Transverse colon (tissue), 4 donors: ENCODE data around the gene GSK3A.

Experiments
- EP300 ChIP-seq: sonication (generic); formaldehyde crosslinking; IDR thresholded peaks from one replicate; pipeline ENCODE4 v1.6.1; 2017; ENCODE audit warnings: antibody characterized with exemption, low read depth
- POLR2A ChIP-seq: fragments of 450-650 bp; IDR thresholded peaks from one replicate; pipeline ENCODE4 v1.6.1; 2016; ENCODE audit warnings: antibody characterized with exemption, mild to moderate bottlenecking, moderate library complexity
- POLR2AphosphoS5 ChIP-seq, 3 donors: sonication (generic); formaldehyde crosslinking; IDR thresholded peaks; one replicate each; pipeline ENCODE4 v1.6.1; 2016; ENCODE audit warnings: antibody characterized with exemption in 3 of 3
- TF ChIP-seq, protein P1 (sequence below), 5 experiments: fragments of 200-600 bp in 3 of 5; fragments of 450-650 bp in 2 of 5; sonication (generic) in 3 of 5; IDR thresholded peaks; 1 replicate in 2 of 5; 2 replicates in 3 of 5; pipeline ENCODE4 v1.5.1; 2016 to 2017; ENCODE audit warnings: antibody characterized with exemption in 5 of 5, inconsistent platforms in 3 of 5, mild to moderate bottlenecking in 2 of 5, moderate library complexity in 1 of 5

DNA sequence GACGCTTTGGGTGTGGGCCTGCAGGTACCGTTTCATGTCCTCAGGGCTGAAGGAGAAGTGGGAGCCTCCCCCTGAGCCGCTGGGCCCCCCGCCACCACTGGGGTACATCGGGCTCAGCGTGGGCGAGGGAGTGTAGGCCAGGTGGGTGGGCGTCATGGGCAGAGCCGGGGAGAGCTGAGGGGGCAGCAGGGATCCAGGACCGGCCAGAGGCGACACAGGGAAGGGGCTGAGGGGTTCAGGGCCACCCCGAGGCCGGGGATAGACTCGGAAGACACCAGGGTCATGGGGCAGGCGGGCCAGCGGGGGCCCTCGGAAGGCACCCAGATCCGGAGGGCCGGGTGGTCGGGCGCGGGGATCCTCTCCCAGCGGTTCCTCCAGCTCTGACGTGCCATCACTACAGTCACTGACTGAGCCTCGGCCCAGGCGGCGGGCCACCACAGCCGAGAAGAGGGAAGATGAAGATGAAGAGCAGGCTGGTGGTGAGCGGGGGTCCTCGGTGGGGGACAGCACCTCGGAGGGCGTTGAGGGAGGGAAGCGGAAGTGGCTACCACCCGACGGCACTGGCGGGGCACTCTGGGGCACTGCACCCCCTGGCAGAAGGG is 6.8 kb upstream of the GSK3A start:
- TF ChIP-seq, protein P1, sequence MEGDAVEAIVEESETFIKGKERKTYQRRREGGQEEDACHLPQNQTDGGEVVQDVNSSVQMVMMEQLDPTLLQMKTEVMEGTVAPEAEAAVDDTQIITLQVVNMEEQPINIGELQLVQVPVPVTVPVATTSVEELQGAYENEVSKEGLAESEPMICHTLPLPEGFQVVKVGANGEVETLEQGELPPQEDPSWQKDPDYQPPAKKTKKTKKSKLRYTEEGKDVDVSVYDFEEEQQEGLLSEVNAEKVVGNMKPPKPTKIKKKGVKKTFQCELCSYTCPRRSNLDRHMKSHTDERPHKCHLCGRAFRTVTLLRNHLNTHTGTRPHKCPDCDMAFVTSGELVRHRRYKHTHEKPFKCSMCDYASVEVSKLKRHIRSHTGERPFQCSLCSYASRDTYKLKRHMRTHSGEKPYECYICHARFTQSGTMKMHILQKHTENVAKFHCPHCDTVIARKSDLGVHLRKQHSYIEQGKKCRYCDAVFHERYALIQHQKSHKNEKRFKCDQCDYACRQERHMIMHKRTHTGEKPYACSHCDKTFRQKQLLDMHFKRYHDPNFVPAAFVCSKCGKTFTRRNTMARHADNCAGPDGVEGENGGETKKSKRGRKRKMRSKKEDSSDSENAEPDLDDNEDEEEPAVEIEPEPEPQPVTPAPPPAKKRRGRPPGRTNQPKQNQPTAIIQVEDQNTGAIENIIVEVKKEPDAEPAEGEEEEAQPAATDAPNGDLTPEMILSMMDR (IDR thresholded peaks at IDR 0.05) = no peak
- no peak for TF ChIP-seq POLR2A
- TF ChIP-seq POLR2AphosphoS5 (IDR thresholded peaks at IDR 0.05) = no peak
- no peak for TF ChIP-seq EP300
